OCI-LY7 (cell line): ENCODE results near the gene PIGW. TPM values are rescaled to one million over a fixed set of nuclear protein-coding genes. Genes with fewer than 3 reads are reported as not detected.

Source experiments
- BruUV-seq: library from RNA; stranded (reverse); fragments of 400-500 nt; replicated peaks from 2 replicates; lab custom pipeline; 2021; lab: Mats Ljungman, UMichigan
- CTCF ChIA-PET: fragments of 300-600 bp; sonication (Branson Sonifier 250); formaldehyde crosslinking; loops from one replicate; lab custom pipeline; 2022; ENCODE audit warnings: antibody characterized with exemption; ENCODE audit not compliant: unreplicated experiment; lab: Charles Lee
- POLR2A ChIA-PET: fragments of 300-600 bp; sonication (Branson Sonifier 250); formaldehyde crosslinking; loops from one replicate; lab custom pipeline; 2022; ENCODE audit warnings: antibody characterized with exemption; lab: Charles Lee
- DNase-seq: peaks from one replicate; pipeline ENCODE4 v3.0.0-alpha.2; 2015; ENCODE audit warnings: low spot score
- H2AFZ ChIP-seq: fragments of 200-600 bp; sonication (generic), shearing (Covaris generic); 2 replicates; pipeline ENCODE4 v1.6.1; 2014; ENCODE audit warnings: mild to moderate bottlenecking, antibody characterized with exemption, low read length, moderate library complexity
- H3K27ac ChIP-seq: fragments of 200-600 bp; sonication (generic); 2 replicates; pipeline ENCODE4 v1.5.1; 2014; ENCODE audit warnings: mixed run types, low read depth, mild to moderate bottlenecking, moderate library complexity, low read length, inconsistent platforms; ENCODE audit not compliant: poor library complexity, severe bottlenecking
- H3K36me3 ChIP-seq: fragments of 200-600 bp; sonication (generic); 2 replicates; pipeline ENCODE4 v1.6.1; 2014; ENCODE audit warnings: mild to moderate bottlenecking, antibody characterized with exemption, low read length, moderate library complexity, mixed read lengths; ENCODE audit not compliant: insufficient read depth
- H3K4me1 ChIP-seq: fragments of 200-600 bp; sonication (generic); 2 replicates; pipeline ENCODE4 v1.5.1; 2014; ENCODE audit warnings: mild to moderate bottlenecking, low read length; ENCODE audit not compliant: insufficient read depth, poor library complexity, severe bottlenecking
- H3K4me2 ChIP-seq: fragments of 200-600 bp; sonication (generic); 2 replicates; pipeline ENCODE4 v1.6.1; 2014; ENCODE audit warnings: mild to moderate bottlenecking, low read length
- H3K4me3 ChIP-seq: fragments of 200-600 bp; sonication (generic); 2 replicates; pipeline ENCODE4 v1.5.1; 2014; ENCODE audit warnings: mild to moderate bottlenecking, low read depth, low read length; ENCODE audit not compliant: poor library complexity, severe bottlenecking
- H3K79me2 ChIP-seq: fragments of 200-600 bp; sonication (generic); 2 replicates; pipeline ENCODE4 v1.6.1; 2016; ENCODE audit warnings: low read depth, mild to moderate bottlenecking, low read length, moderate library complexity, mixed read lengths; ENCODE audit not compliant: insufficient read depth
- H3K9me2 ChIP-seq: fragments of 200-600 bp; sonication (generic); 2 replicates; pipeline ENCODE4 v1.6.1; 2016; ENCODE audit warnings: mild to moderate bottlenecking, low read length, mixed read lengths; ENCODE audit not compliant: insufficient read depth
- H3K9me3 ChIP-seq: fragments of 200-600 bp; sonication (generic); 2 replicates; pipeline ENCODE4 v1.6.1; 2014; ENCODE audit warnings: mild to moderate bottlenecking, mixed run types, low read length, mixed read lengths
- H4K20me1 ChIP-seq: fragments of 200-600 bp; sonication (generic); 2 replicates; pipeline ENCODE4 v1.6.1; 2014; ENCODE audit warnings: mild to moderate bottlenecking, antibody characterized with exemption, low read length, moderate library complexity, mixed read lengths; ENCODE audit not compliant: insufficient read depth
- CTCF ChIP-seq: fragments of 200-600 bp; sonication (generic); conservative IDR thresholded peaks from 2 replicates; pipeline ENCODE4 v1.5.1; 2014; ENCODE audit warnings: mild to moderate bottlenecking, antibody characterized with exemption, low read length, moderate library complexity, mixed read lengths
- EZH2phosphoT487 ChIP-seq: fragments of 200-600 bp; sonication (generic); IDR thresholded peaks from 2 replicates; pipeline ENCODE4 v1.6.1; 2018; ENCODE audit warnings: low read depth, borderline replicate concordance, mild to moderate bottlenecking, mixed run types, antibody characterized with exemption, low read length, moderate library complexity, mixed read lengths
- intact Hi-C: fragments of 100-400 bp; cut with micrococcal nuclease; formaldehyde crosslinking; loops from one replicate; pipeline ENCODE4 v1.10.0; 2022; ENCODE audit not compliant: unreplicated experiment
- total RNA-seq, 2 experiments: library from RNA; depleted of rRNA in 1 of 2; stranded (reverse); fragments of >200 nt in 1 of 2; shearing (Covaris generic) in 1 of 2; gene quantifications; 2 replicates each; pipeline ENCODE4 v1.2.3, GENCODE V29; 2014 to 2022

PIGW gene
- total RNA-seq, 2 experiments from 2014 or later, result 5.6 to 17.3 TPM

GRCh38 chr17:36501963-36502362 lies 32.8 kb upstream of the PIGW start:
- Histone ChIP-seq H2AFZ (no peak overlapping the region), H4K20me1 (no peaks in the 10 kb centered on the region), H3K9me2 (no peaks in the 10 kb centered on the region), H3K27ac (no peak overlapping the region), H3K36me3 (peaks cover 91% of the 10 kb centered on the region), H3K4me3 (no peak overlapping the region), H3K4me1 (no peaks in the 10 kb centered on the region), H3K9me3 (no peaks in the 10 kb centered on the region), H3K79me2 (no peaks in the 10 kb centered on the region), H3K4me2 (no peak overlapping the region)
- no peak for DNase-seq
- POLR2A ChIA-PET, result no interaction called here
- CTCF ChIA-PET, result no interaction called here
- BruUV-seq, result no TSS peak
- TF ChIP-seq EZH2phosphoT487, result no peak
- TF ChIP-seq CTCF, result no peak
- intact Hi-C loops, result no loop called here

GRCh38 chr17:36503456-36504155 lies 31.2 kb upstream of the PIGW start:
- Histone ChIP-seq H3K4me2 (no peak overlapping the region), H3K9me2 (no peaks in the 10 kb centered on the region), H3K4me3 (no peak overlapping the region), H3K79me2 (no peaks in the 10 kb centered on the region), H3K9me3 (no peaks in the 10 kb centered on the region), H3K4me1 (no peaks in the 10 kb centered on the region), H3K36me3 (peaks cover 92% of the 10 kb centered on the region), H3K27ac (no peak overlapping the region), H2AFZ (no peak overlapping the region), H4K20me1 (no peaks in the 10 kb centered on the region)
- no TSS peak for BruUV-seq
- DNase-seq, result no peak
- TF ChIP-seq CTCF (no peak), EZH2phosphoT487 (no peak)
- POLR2A ChIA-PET, result no interaction called here
- CTCF ChIA-PET, result no interaction called here
- intact Hi-C loops, result no loop called here

- POLR2A ChIA-PET, result no interaction called here
- Histone ChIP-seq H3K36me3 (peaks cover 92% of the 10 kb centered on the region), H4K20me1 (no peaks in the 10 kb centered on the region), H3K27ac (no peak overlapping the region), H3K4me3 (no peak overlapping the region), H3K4me2 (no peak overlapping the region), H3K79me2 (no peaks in the 10 kb centered on the region), H3K9me2 (no peaks in the 10 kb centered on the region), H3K4me1 (no peaks in the 10 kb centered on the region), H3K9me3 (no peaks in the 10 kb centered on the region), H2AFZ (no peak overlapping the region)
- intact Hi-C loops, result no loop called here
- DNase-seq, result no peak
- BruUV-seq, result no TSS peak
- no peak for TF ChIP-seq CTCF
- CTCF ChIA-PET, result no interaction called here
Measured at GRCh38 chr17:36504156-36504545, 30.6 kb upstream of the PIGW start.
